Osteoblast (primary cell): ENCODE data around the gene GDI2. TPM values are rescaled to one million over a fixed set of nuclear protein-coding genes. Genes with fewer than 3 reads are reported as not detected.

Experiments used
- DNase-seq: peaks from one replicate; pipeline ENCODE4 v3.0.0; 2011; ENCODE audit warnings: low spot score, mixed read lengths; ENCODE audit not compliant: insufficient read length; ENCODE audit errors: missing footprints
- H2AFZ ChIP-seq: 2 replicates; pipeline ENCODE4 v1.6.0; 2011; ENCODE audit warnings: mild to moderate bottlenecking, low read length
- H3K27ac ChIP-seq: 2 replicates; pipeline ENCODE4 v1.5.1; 2011; ENCODE audit warnings: mild to moderate bottlenecking, low read depth, low read length, moderate library complexity
- H3K27me3 ChIP-seq: 2 replicates; pipeline ENCODE4 v1.6.0; 2012; ENCODE audit warnings: mild to moderate bottlenecking, control low read depth, inconsistent platforms, low read length, moderate library complexity; ENCODE audit not compliant: insufficient read depth
- H3K36me3 ChIP-seq: 2 replicates; pipeline ENCODE4 v1.5.1; 2011; ENCODE audit warnings: mild to moderate bottlenecking, low read length, control low read depth, moderate library complexity; ENCODE audit not compliant: insufficient read depth
- H3K4me1 ChIP-seq: 2 replicates; pipeline ENCODE4 v1.5.1; 2011; ENCODE audit warnings: mild to moderate bottlenecking, low read length, control low read depth, moderate library complexity; ENCODE audit not compliant: insufficient read depth
- H3K4me2 ChIP-seq: 2 replicates; pipeline ENCODE4 v1.6.0; 2011; ENCODE audit warnings: mild to moderate bottlenecking, low read length; ENCODE audit not compliant: insufficient read depth
- H3K4me3 ChIP-seq: fragments of 200-600 bp; sonication (generic); 3 replicates; pipeline ENCODE4 v1.5.1; 2012; ENCODE audit warnings: mild to moderate bottlenecking, low read length, inconsistent platforms; ENCODE audit not compliant: insufficient read depth
- H3K79me2 ChIP-seq: 2 replicates; pipeline ENCODE4 v1.6.0; 2012; ENCODE audit warnings: mild to moderate bottlenecking, low read length, control low read depth, inconsistent platforms; ENCODE audit not compliant: insufficient read depth
- H3K9me3 ChIP-seq: 2 replicates; pipeline ENCODE4 v1.5.1; 2011; ENCODE audit warnings: low read depth, low read length, control low read depth
- H4K20me1 ChIP-seq: 2 replicates; pipeline ENCODE4 v1.6.0; 2012; ENCODE audit warnings: mild to moderate bottlenecking, low read length, control low read depth; ENCODE audit not compliant: insufficient read depth
- total RNA-seq: library from RNA; depleted of rRNA; stranded (reverse); fragments of >200 nt; gene quantifications from 2 replicates; pipeline ENCODE4 v1.2.3, GENCODE V29; 2012
- TF ChIP-seq, protein P1 (sequence below): IDR thresholded peaks from 2 replicates; pipeline ENCODE4 v1.5.1; 2011; ENCODE audit warnings: mild to moderate bottlenecking, low read depth, low read length, moderate library complexity; ENCODE audit errors: extremely low read depth

The GDI2 gene
- total RNA-seq, 1 donor, result 684 TPM

DNA sequence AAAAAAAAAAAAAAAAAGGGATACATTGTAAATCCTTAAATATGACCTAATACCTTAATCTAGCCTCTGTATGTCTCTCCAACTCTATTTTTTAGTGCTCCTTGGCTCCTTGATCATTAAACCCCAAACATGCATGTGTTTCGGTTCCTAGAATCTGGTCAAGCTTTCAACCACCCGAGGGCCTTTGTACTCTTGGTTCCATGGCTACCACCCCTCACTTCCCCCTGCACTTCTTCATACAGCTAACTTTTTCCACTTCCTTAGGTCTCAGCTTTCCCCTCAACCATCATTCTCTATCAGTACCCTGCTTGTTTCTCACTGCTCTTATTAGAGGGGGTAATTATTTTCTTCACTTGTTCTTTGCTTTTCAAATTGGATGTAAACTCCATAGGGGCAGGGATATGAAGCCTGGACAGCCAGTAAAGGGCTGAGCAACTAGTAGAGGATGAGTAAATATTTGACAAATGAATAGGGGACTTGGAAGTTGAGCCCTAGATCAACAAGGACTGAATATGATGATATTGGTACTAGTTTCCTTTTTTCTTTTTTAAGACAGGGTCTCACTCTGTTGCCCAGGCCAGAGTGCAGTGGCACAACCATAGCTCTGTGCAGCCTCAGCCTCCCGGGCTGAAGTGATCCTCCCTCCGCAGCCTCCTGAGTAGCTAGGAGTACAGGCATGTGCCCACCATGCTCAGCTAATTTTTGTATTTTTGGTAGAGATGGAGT, 4.3 kb upstream of the GDI2 start:
- Histone ChIP-seq H3K27me3 (no peaks in the 10 kb centered on the region), H3K4me2 (no peak overlapping the region), H3K27ac (no peak overlapping the region), H2AFZ (no peak overlapping the region), H3K79me2 (peaks cover 15% of the 10 kb centered on the region), H3K4me1 (peaks cover 11% of the 10 kb centered on the region), H3K9me3 (no peaks in the 10 kb centered on the region), H4K20me1 (peaks cover 2% of the 10 kb centered on the region), H3K4me3 (no peak overlapping the region), H3K36me3 (no peaks in the 10 kb centered on the region)
- TF ChIP-seq, protein P1, sequence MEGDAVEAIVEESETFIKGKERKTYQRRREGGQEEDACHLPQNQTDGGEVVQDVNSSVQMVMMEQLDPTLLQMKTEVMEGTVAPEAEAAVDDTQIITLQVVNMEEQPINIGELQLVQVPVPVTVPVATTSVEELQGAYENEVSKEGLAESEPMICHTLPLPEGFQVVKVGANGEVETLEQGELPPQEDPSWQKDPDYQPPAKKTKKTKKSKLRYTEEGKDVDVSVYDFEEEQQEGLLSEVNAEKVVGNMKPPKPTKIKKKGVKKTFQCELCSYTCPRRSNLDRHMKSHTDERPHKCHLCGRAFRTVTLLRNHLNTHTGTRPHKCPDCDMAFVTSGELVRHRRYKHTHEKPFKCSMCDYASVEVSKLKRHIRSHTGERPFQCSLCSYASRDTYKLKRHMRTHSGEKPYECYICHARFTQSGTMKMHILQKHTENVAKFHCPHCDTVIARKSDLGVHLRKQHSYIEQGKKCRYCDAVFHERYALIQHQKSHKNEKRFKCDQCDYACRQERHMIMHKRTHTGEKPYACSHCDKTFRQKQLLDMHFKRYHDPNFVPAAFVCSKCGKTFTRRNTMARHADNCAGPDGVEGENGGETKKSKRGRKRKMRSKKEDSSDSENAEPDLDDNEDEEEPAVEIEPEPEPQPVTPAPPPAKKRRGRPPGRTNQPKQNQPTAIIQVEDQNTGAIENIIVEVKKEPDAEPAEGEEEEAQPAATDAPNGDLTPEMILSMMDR, result no peak
- no peak for DNase-seq

DNA sequence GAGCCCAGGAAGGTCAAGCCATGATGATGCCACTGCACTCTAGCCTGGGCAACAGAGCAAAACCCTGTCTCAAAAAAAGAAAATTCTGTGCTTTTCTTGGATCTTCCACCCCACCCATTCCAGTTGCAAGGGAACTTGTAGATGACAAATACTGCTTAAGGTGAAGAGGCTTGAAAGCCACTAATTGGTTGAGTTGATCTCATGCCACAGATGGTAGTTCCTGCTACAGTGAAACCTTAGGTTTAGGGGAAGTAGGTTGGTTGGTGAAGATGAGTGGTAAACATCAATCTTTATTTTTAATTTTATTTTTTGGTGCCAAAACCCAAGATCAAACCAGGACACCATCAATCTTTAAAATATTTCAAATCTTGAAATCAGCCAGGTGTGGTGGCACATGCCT, 2.9 kb upstream of the GDI2 start:
- no peak for DNase-seq
- H3K27ac ChIP-seq, result no peak overlapping the region
- H2AFZ ChIP-seq, result no peak overlapping the region
- no peaks in the 10 kb centered on the region for H3K36me3 ChIP-seq
- H4K20me1 ChIP-seq, result peaks cover 14% of the 10 kb centered on the region
- H3K4me2 ChIP-seq, result no peak overlapping the region
- H3K4me1 ChIP-seq, result peaks cover 14% of the 10 kb centered on the region
- H3K4me3 ChIP-seq, result no peak overlapping the region
- no peaks in the 10 kb centered on the region for H3K9me3 ChIP-seq
- peaks cover 28% of the 10 kb centered on the region for H3K79me2 ChIP-seq
- no peaks in the 10 kb centered on the region for H3K27me3 ChIP-seq
- TF ChIP-seq, protein P1, result no peak

DNA sequence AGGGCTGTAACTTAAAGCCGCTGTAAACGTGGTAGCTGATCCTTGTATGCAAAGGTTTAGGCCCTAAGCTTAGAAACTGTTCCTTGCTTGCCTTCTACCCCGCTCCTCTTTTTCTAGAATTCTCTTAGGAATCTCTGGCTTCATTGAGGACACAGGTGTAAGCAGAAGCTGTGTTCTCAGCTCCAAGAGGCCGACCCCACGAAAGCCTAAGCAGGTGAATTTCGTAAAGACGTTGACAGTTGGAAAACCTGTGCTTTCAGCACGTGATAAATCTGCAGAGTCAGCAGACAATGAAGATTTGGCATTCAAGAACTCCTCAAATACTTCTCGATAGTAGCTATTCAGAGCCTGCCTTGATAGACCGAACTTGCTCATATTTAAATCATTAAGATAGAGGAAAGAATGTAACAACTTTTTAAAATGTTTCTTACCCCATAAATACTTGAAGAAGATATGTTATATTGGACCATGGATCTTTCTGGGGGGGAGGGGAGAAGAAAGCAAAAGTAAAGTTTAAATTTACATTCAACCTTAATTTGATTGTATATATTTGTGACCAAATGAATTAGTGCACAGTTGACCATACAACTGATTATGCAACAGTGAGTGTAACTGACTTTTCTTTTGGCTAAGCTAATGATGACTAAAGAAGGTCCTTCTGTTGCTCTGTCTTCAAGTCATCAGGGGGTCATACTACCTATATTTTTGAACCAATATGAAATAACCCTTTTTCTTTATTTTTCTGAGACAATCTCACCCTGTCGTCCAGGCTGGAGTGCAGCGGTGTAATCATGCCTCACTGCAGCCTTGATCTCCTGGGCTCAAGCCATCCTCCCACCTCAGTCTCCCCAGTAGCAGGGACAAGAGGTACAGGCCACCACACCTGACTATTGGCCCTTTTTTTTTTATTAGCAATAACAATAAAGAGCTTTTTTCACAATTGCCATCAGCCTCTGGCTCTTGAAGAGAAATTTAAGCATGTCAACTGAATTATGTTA, 1.2 kb upstream of the GDI2 start:
- TF ChIP-seq, protein P1, result no peak
- DNase-seq, result no peak
- peaks cover 31% of the 10 kb centered on the region for H3K4me1 ChIP-seq
- H3K27ac ChIP-seq, result peak overlapping the region; percentile 88
- no peaks in the 10 kb centered on the region for H3K9me3 ChIP-seq
- peak overlapping the region; percentile 95 for H3K4me2 ChIP-seq
- peaks cover 32% of the 10 kb centered on the region for H4K20me1 ChIP-seq
- H3K79me2 ChIP-seq, result peaks cover 46% of the 10 kb centered on the region
- H3K4me3 ChIP-seq, result peak overlapping the region; percentile 98
- H3K36me3 ChIP-seq, result no peaks in the 10 kb centered on the region
- no peaks in the 10 kb centered on the region for H3K27me3 ChIP-seq
- peak overlapping the region; percentile 91 for H2AFZ ChIP-seq

DNA sequence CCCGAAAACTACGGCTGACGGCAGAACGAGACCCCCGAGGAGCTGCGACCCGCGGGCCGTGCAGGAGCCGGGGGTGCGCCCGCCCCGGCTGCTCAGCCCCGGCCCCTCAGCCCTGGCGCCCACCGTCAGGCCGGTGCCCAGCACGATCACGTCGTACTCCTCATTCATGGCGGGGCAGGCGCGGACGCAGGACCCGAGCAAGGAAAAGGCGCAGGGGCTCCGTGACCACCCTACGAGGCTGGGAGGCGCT, 218 bp downstream of the GDI2 start:
- DNase-seq, result peak; percentile 76
- Histone ChIP-seq H4K20me1 (peaks cover 43% of the 10 kb centered on the region), H2AFZ (peak overlapping the region; percentile 90), H3K4me1 (peaks cover 34% of the 10 kb centered on the region), H3K4me3 (peak overlapping the region; percentile 98), H3K36me3 (no peaks in the 10 kb centered on the region), H3K79me2 (peaks cover 60% of the 10 kb centered on the region), H3K9me3 (no peaks in the 10 kb centered on the region), H3K27me3 (no peaks in the 10 kb centered on the region), H3K27ac (peak overlapping the region; percentile 88), H3K4me2 (peak overlapping the region; percentile 90)
- TF ChIP-seq, protein P1, result no peak
